Gastroesophageal sphincter (tissue), 4 donors: ENCODE measurements around the gene TBX21. TPM values are rescaled to one million over a fixed set of nuclear protein-coding genes. Genes with fewer than 3 reads are reported as not detected.

Experiments
- ATAC-seq: fragments of 150-250 bp; one replicate; pipeline ENCODE4 v1.9.1; 2016; ENCODE audit warnings: mild to moderate bottlenecking, moderate library complexity
- H3K27ac ChIP-seq, 4 donors: fragments of 200-600 bp; sonication (generic) in 3 of 4; 1 replicate in 3 of 4; 2 replicates in 1 of 4; pipeline ENCODE4 v1.5.1; 2016 to 2019
- H3K27me3 ChIP-seq: fragments of 200-600 bp; sonication (generic); one replicate; pipeline ENCODE4 v1.5.1; 2019
- H3K36me3 ChIP-seq, 2 donors: fragments of 200-600 bp; sonication (generic); one replicate each; pipeline ENCODE4 v1.5.1; 2019; ENCODE audit warnings: control low read depth in 1 of 2
- H3K4me1 ChIP-seq, 3 donors: fragments of 200-600 bp; sonication (generic); 1 replicate in 2 of 3; 2 replicates in 1 of 3; pipeline ENCODE4 v1.5.1; 2016 to 2019; ENCODE audit warnings: control low read depth in 2 of 3
- H3K4me3 ChIP-seq, 2 donors: fragments of 200-600 bp; sonication (generic); one replicate each; pipeline ENCODE4 v1.5.1; 2019; ENCODE audit warnings: mild to moderate bottlenecking in 1 of 2, moderate library complexity in 1 of 2
- H3K9me3 ChIP-seq, 3 donors: fragments of 200-600 bp; sonication (generic); one replicate each; pipeline ENCODE4 v1.5.1; 2017 to 2019; ENCODE audit warnings: control low read depth in 2 of 3
- CTCF ChIP-seq, 4 experiments: fragments of 200-600 bp in 2 of 4; fragments of 450-650 bp in 2 of 4; sonication (generic) in 1 of 4; IDR thresholded peaks; one replicate each; pipeline ENCODE4 v1.5.1; 2017 to 2019; ENCODE audit warnings: antibody characterized with exemption in 4 of 4, mild to moderate bottlenecking in 2 of 4, moderate library complexity in 2 of 4
- EP300 ChIP-seq: sonication (generic); formaldehyde crosslinking; IDR thresholded peaks from one replicate; pipeline ENCODE4 v1.6.1; 2017; ENCODE audit warnings: antibody characterized with exemption, mild to moderate bottlenecking
- POLR2A ChIP-seq, 2 donors: fragments of 450-650 bp; IDR thresholded peaks; one replicate each; pipeline ENCODE4 v1.6.1; 2017; ENCODE audit warnings: antibody characterized with exemption in 2 of 2, mild to moderate bottlenecking in 2 of 2, moderate library complexity in 1 of 2
- POLR2AphosphoS5 ChIP-seq: sonication (generic); formaldehyde crosslinking; IDR thresholded peaks from one replicate; pipeline ENCODE4 v1.6.1; 2017; ENCODE audit warnings: antibody characterized with exemption
- WGBS, 2 donors: methylation state at CpG; one replicate each; pipeline ENCODE4 v1.1.5; 2018; ENCODE audit warnings: low coverage in 1 of 2; 5-methylcytosine and 5-hydroxymethylcytosine counted together
- total RNA-seq, 4 donors: library from RNA; depleted of rRNA; stranded (reverse); fragments of >200 nt; gene quantifications; one replicate each; pipeline ENCODE4 v1.1.0, GENCODE V29; 2016

TBX21 gene
- total RNA-seq, 4 donors from 2014 or later, result 0.94 to 1.1 TPM; not detected in 2

- WGBS, 2 donors, result 17 to 33% methylated on average over 1 of the region's 2 CpGs
- no peak overlapping the region for H3K27ac ChIP-seq
- TF ChIP-seq CTCF (IDR thresholded peaks at IDR 0.05) (no peak), POLR2A (IDR thresholded peaks at IDR 0.05) (no peak), EP300 (no peak), POLR2AphosphoS5 (no peak)
- peaks cover 0 to 6% of the 10 kb centered on the region in 2 donors for H3K36me3 ChIP-seq
- ATAC-seq, result no peak
- no peaks in the 10 kb centered on the region for H3K27me3 ChIP-seq
- peaks cover 0 to 38% (median 22%) of the 10 kb centered on the region in 3 donors for H3K4me1 ChIP-seq
- no peaks in the 10 kb centered on the region for H3K9me3 ChIP-seq
- H3K4me3 ChIP-seq, result no peak overlapping the region
Measured at GRCh38 chr17:47692137-47692894, 40.7 kb upstream of the TBX21 start.

GRCh38 chr17:47692895-47693730 lies 39.9 kb upstream of the TBX21 start:
- H3K9me3 ChIP-seq, result no peaks in the 10 kb centered on the region
- no peak for TF ChIP-seq POLR2AphosphoS5
- no peak for TF ChIP-seq EP300
- no peak for TF ChIP-seq POLR2A (IDR thresholded peaks at IDR 0.05)
- TF ChIP-seq CTCF (IDR thresholded peaks at IDR 0.05), result no peak
- ATAC-seq, result no peak
- no peaks in the 10 kb centered on the region for H3K27me3 ChIP-seq
- peaks cover 0 to 10% of the 10 kb centered on the region in 2 donors for H3K36me3 ChIP-seq
- peaks cover 0 to 38% (median 22%) of the 10 kb centered on the region in 3 donors for H3K4me1 ChIP-seq
- H3K27ac ChIP-seq, result peak overlapping the region in 2 of 4 donors; percentile 86 to 95
- WGBS, 2 donors, result 14 to 31% methylated on average over 7 of the region's 10 CpGs
- H3K4me3 ChIP-seq, result peak overlapping the region; percentile 86 to 92

GRCh38 chr17:47693731-47694580 lies 39.1 kb upstream of the TBX21 start, which contains the start of gene TBKBP1:
TSS of gene TBKBP1 (plus strand) at chr17:47694161. CDS start at chr17:47696113, 1,952 bp downstream.
- Histone ChIP-seq H3K9me3 (no peaks in the 10 kb centered on the region), H3K36me3 (peaks cover 0 to 15% of the 10 kb centered on the region in 2 donors), H3K4me3 (peak within 1 kb of the TSS; percentile 86 to 92), H3K27ac (peak within 1 kb of the TSS; percentile 72 to 95 (median 89)), H3K27me3 (no peaks in the 10 kb centered on the region), H3K4me1 (peaks cover 0 to 42% (median 22%) of the 10 kb centered on the region in 3 donors)
- WGBS, 2 donors, result 0% methylated on average over 3 to 7 of the region's 87 CpGs
- ATAC-seq, result peak; percentile 20
- TF ChIP-seq EP300 (no peak), CTCF (IDR thresholded peaks at IDR 0.05) (no peak), POLR2A (IDR thresholded peaks at IDR 0.05) (no peak)

- Histone ChIP-seq H3K4me3 (peak overlapping the region; percentile 86 to 92), H3K27ac (peak overlapping the region; percentile 72 to 95 (median 89)), H3K4me1 (peaks cover 0 to 46% (median 22%) of the 10 kb centered on the region in 3 donors), H3K9me3 (no peaks in the 10 kb centered on the region), H3K27me3 (no peaks in the 10 kb centered on the region), H3K36me3 (peaks cover 0 to 23% of the 10 kb centered on the region in 2 donors)
- 0% methylated on average over 8 to 11 of the region's 65 CpGs for WGBS, 2 donors
- TF ChIP-seq POLR2A (IDR thresholded peaks at IDR 0.05) (peak in 1 of 2 donors; percentile 23), EP300 (no peak), POLR2AphosphoS5 (no peak), CTCF (IDR thresholded peaks at IDR 0.05) (no peak)
- ATAC-seq, result peak; percentile 71
Measured at GRCh38 chr17:47694581-47695428, 38.2 kb upstream of the TBX21 start.
